Measurements from ENCODE around the gene C1orf146. TPM values are rescaled to one million over a fixed set of nuclear protein-coding genes. Genes with fewer than 3 reads are reported as not detected.
"Not testable (repeated sequence)": the region's sequence is repeated elsewhere in the genome, so short reads cannot be mapped to it uniquely, and the experiment has no call there.

Gene C1orf146
- polyA plus RNA-seq, 1 experiment = not detected

- no peak for TF ChIP-seq CTCF (IDR thresholded peaks at IDR 0.05; ENCODE audit: insufficient read depth, low read depth, low read length)
- no peak for DNase-seq (ENCODE audit: low read depth)
- ChIA-PET POLR2A (no interaction called here), CTCF (interaction anchor here (1.3 kb wide), 1 partner anchor 9 kb away, joined by 6 read pairs; no protein-coding TSS in a partner anchor)
- Histone ChIP-seq H3K36me3 (ENCODE audit: control insufficient read depth, insufficient read depth, low read length) (no peaks in the 10 kb centered on the region), H3K27me3 (ENCODE audit: control insufficient read depth, insufficient read depth, low read length) (no peaks in the 10 kb centered on the region), H3K4me3 (ENCODE audit: low read depth, low read length) (no peak overlapping the region)
Measured at GRCh38 chr1:92262516-92262915, 44.8 kb downstream of the C1orf146 start.

- ChIA-PET POLR2A (interaction anchor here (0.6 kb wide), 1 partner anchor 781 kb away, joined by 7 read pairs; no protein-coding TSS in a partner anchor), CTCF (interaction anchor here (0.8 to 0.9 kb wide), 2 partner anchors 58 to 268 kb away, joined by 3 to 4 read pairs; no protein-coding TSS in a partner anchor)
- H3K36me3 ChIP-seq (ENCODE audit: control insufficient read depth, insufficient read depth, low read length) = peaks cover 3% of the 10 kb centered on the region
- H3K27me3 ChIP-seq (ENCODE audit: control insufficient read depth, insufficient read depth, low read length) = no peaks in the 10 kb centered on the region
- DNase-seq (ENCODE audit: low read depth) = no peak
- H3K4me3 ChIP-seq (ENCODE audit: low read depth, low read length) = no peak overlapping the region
- TF ChIP-seq CTCF (IDR thresholded peaks at IDR 0.05; ENCODE audit: insufficient read depth, low read depth, low read length) = no peak
Measured at GRCh38 chr1:92273039-92273438, 55.3 kb downstream of the C1orf146 start.

- Histone ChIP-seq H3K4me3 (ENCODE audit: low read depth, low read length) (no peak overlapping the region), H3K27me3 (ENCODE audit: control insufficient read depth, insufficient read depth, low read length) (no peaks in the 10 kb centered on the region), H3K36me3 (ENCODE audit: control insufficient read depth, insufficient read depth, low read length) (peaks cover 3% of the 10 kb centered on the region)
- TF ChIP-seq CTCF (IDR thresholded peaks at IDR 0.05; ENCODE audit: insufficient read depth, low read depth, low read length) = no peak
- ChIA-PET POLR2A (no interaction called here), CTCF (interaction anchor here (0.8 kb wide), 1 partner anchor 277 kb away, joined by 3 read pairs; no protein-coding TSS in a partner anchor)
- no peak for DNase-seq (ENCODE audit: low read depth)
Measured at GRCh38 chr1:92274939-92275338, 57.2 kb downstream of the C1orf146 start.

GRCh38 chr1:92276082-92276481 is 58.4 kb downstream of the C1orf146 start:
- Histone ChIP-seq H3K36me3 (ENCODE audit: control insufficient read depth, insufficient read depth, low read length) (peaks cover 3% of the 10 kb centered on the region), H3K27me3 (ENCODE audit: control insufficient read depth, insufficient read depth, low read length) (no peaks in the 10 kb centered on the region), H3K4me3 (ENCODE audit: low read depth, low read length) (no peak overlapping the region)
- CTCF ChIA-PET = no interaction called here
- no peak for TF ChIP-seq CTCF (IDR thresholded peaks at IDR 0.05; ENCODE audit: insufficient read depth, low read depth, low read length)
- POLR2A ChIA-PET = no interaction called here
- DNase-seq (ENCODE audit: low read depth) = no peak

- H3K36me3 ChIP-seq (ENCODE audit: control insufficient read depth, insufficient read depth, low read length) = peaks cover 1% of the 10 kb centered on the region
- no peak for DNase-seq (ENCODE audit: low read depth)
- no peaks in the 10 kb centered on the region for H3K27me3 ChIP-seq (ENCODE audit: control insufficient read depth, insufficient read depth, low read length)
- no peak overlapping the region for H3K4me3 ChIP-seq (ENCODE audit: low read depth, low read length)
- ChIA-PET CTCF (no interaction called here), POLR2A (no interaction called here)
- TF ChIP-seq CTCF (IDR thresholded peaks at IDR 0.05; ENCODE audit: insufficient read depth, low read depth, low read length) = no peak
Measured at GRCh38 chr1:92277105-92277723, 59.5 kb downstream of the C1orf146 start.

- H3K36me3 ChIP-seq (ENCODE audit: control insufficient read depth, insufficient read depth, low read length); DNase-seq (ENCODE audit: low read depth); H3K4me3 ChIP-seq (ENCODE audit: low read depth, low read length); POLR2A ChIA-PET; H3K27me3 ChIP-seq (ENCODE audit: control insufficient read depth, insufficient read depth, low read length): not testable (repeated sequence)
- CTCF ChIA-PET = interaction anchor here (1.8 kb wide), 1 partner anchor 11 kb away, joined by 4 read pairs; no protein-coding TSS in a partner anchor
Measured at GRCh38 chr1:92279781-92280180, 62.1 kb downstream of the C1orf146 start.

- H3K27me3 ChIP-seq (ENCODE audit: control insufficient read depth, insufficient read depth, low read length); DNase-seq (ENCODE audit: low read depth); POLR2A ChIA-PET; H3K4me3 ChIP-seq (ENCODE audit: low read depth, low read length); CTCF ChIA-PET; H3K36me3 ChIP-seq (ENCODE audit: control insufficient read depth, insufficient read depth, low read length): not testable (repeated sequence)
Measured at GRCh38 chr1:92281411-92281810, 63.7 kb downstream of the C1orf146 start.
